ENCODE measurements around the gene ABCC8.

ABCC8 gene

GRCh38 chr11:17476317-17477083, at the start of gene ABCC8:
Gene ABCC8 (minus strand): TSS chr11:17476845. CDS start chr11:17476776, 69 bp downstream.
- DNase-seq (ENCODE audit: low read depth), result no peak

- DNase-seq (ENCODE audit: low read depth), result no peak
Measured at GRCh38 chr11:17526326-17526725, 49.7 kb upstream of the ABCC8 start.

GRCh38 chr11:17525570-17525969, 48.9 kb upstream of the ABCC8 start:
- DNase-seq (ENCODE audit: low read depth), result no peak

- no peak for DNase-seq (ENCODE audit: low read depth)
Measured at GRCh38 chr11:17524221-17524620, 47.6 kb upstream of the ABCC8 start.

GRCh38 chr11:17522655-17523054, 46.0 kb upstream of the ABCC8 start:
- DNase-seq (ENCODE audit: low read depth), result no peak

GRCh38 chr11:17521106-17521900, 44.7 kb upstream of the ABCC8 start:
- DNase-seq (ENCODE audit: low read depth), result no peak

GRCh38 chr11:17519061-17519885, 42.6 kb upstream of the ABCC8 start:
- no peak for DNase-seq (ENCODE audit: low read depth)

GRCh38 chr11:17518366-17518765, 41.7 kb upstream of the ABCC8 start:
- DNase-seq (ENCODE audit: low read depth), result no peak

GRCh38 chr11:17517186-17517585, 40.5 kb upstream of the ABCC8 start:
- DNase-seq (ENCODE audit: low read depth), result no peak

GRCh38 chr11:17516551-17517150, 40.0 kb upstream of the ABCC8 start:
- no peak for DNase-seq (ENCODE audit: low read depth)

GRCh38 chr11:17515443-17516176, 39.0 kb upstream of the ABCC8 start:
- DNase-seq (ENCODE audit: low read depth), result no peak

GRCh38 chr11:17514476-17514875, 37.8 kb upstream of the ABCC8 start:
- no peak for DNase-seq (ENCODE audit: low read depth)

- no peak for DNase-seq (ENCODE audit: low read depth)
Measured at GRCh38 chr11:17513853-17514252, 37.2 kb upstream of the ABCC8 start.

GRCh38 chr11:17512101-17512500, 35.5 kb upstream of the ABCC8 start:
- no peak for DNase-seq (ENCODE audit: low read depth)

- no peak for DNase-seq (ENCODE audit: low read depth)
Measured at GRCh38 chr11:17511571-17511970, 34.9 kb upstream of the ABCC8 start.

GRCh38 chr11:17510507-17511206, 34.0 kb upstream of the ABCC8 start:
- no peak for DNase-seq (ENCODE audit: low read depth)

GRCh38 chr11:17508791-17509190, 32.1 kb upstream of the ABCC8 start:
- DNase-seq (ENCODE audit: low read depth), result peak; percentile 3

GRCh38 chr11:17508306-17508705, 31.7 kb upstream of the ABCC8 start:
- peak; percentile 11 for DNase-seq (ENCODE audit: low read depth)

GRCh38 chr11:17507773-17508172, 31.1 kb upstream of the ABCC8 start:
- no peak for DNase-seq (ENCODE audit: low read depth)

- no peak for DNase-seq (ENCODE audit: low read depth)
Measured at GRCh38 chr11:17506942-17507341, 30.3 kb upstream of the ABCC8 start.

GRCh38 chr11:17506314-17506713, 29.7 kb upstream of the ABCC8 start:
- DNase-seq (ENCODE audit: low read depth), result no peak
